ENCODE measurements around the gene C10orf120. TPM values are rescaled to one million over a fixed set of nuclear protein-coding genes. Genes with fewer than 3 reads are reported as not detected.

The C10orf120 gene
- total RNA-seq, 1 donor from 2014 or later, result not detected

GRCh38 chr10:122669842-122670241 lies 29.8 kb downstream of the C10orf120 start:
- no peak overlapping the region for H3K27ac ChIP-seq
- no peak for TF ChIP-seq CTCF (IDR thresholded peaks at IDR 0.05)
- no peaks in the 10 kb centered on the region for H3K27me3 ChIP-seq
- no peaks in the 10 kb centered on the region for H3K4me1 ChIP-seq
- no peak overlapping the region for H3K4me3 ChIP-seq
- H3K9me3 ChIP-seq, result no peaks in the 10 kb centered on the region
- no peak for DNase-seq (ENCODE audit: low spot score in 2 of 2)
- H3K36me3 ChIP-seq, result no peaks in the 10 kb centered on the region
- intact Hi-C loops (cut with DNase I), result no loop called here

- H3K4me3 ChIP-seq, result no peak overlapping the region
- no peaks in the 10 kb centered on the region for H3K4me1 ChIP-seq
- intact Hi-C loops (cut with DNase I), result no loop called here
- no peak for DNase-seq (ENCODE audit: low spot score in 2 of 2)
- no peak overlapping the region for H3K27ac ChIP-seq
- H3K36me3 ChIP-seq, result no peaks in the 10 kb centered on the region
- TF ChIP-seq CTCF (IDR thresholded peaks at IDR 0.05), result no peak
- H3K27me3 ChIP-seq, result no peaks in the 10 kb centered on the region
- H3K9me3 ChIP-seq, result no peaks in the 10 kb centered on the region
Measured at GRCh38 chr10:122669045-122669444, 30.6 kb downstream of the C10orf120 start.

GRCh38 chr10:122665946-122666345 lies 33.7 kb downstream of the C10orf120 start:
- DNase-seq (ENCODE audit: low spot score in 2 of 2), result no peak
- H3K9me3 ChIP-seq, result no peaks in the 10 kb centered on the region
- intact Hi-C loops (cut with DNase I), result no loop called here
- no peak overlapping the region for H3K27ac ChIP-seq
- TF ChIP-seq CTCF (IDR thresholded peaks at IDR 0.05), result no peak
- no peak overlapping the region for H3K4me3 ChIP-seq
- no peaks in the 10 kb centered on the region for H3K36me3 ChIP-seq
- H3K4me1 ChIP-seq, result no peaks in the 10 kb centered on the region
- H3K27me3 ChIP-seq, result no peaks in the 10 kb centered on the region

- H3K27ac ChIP-seq, result no peak overlapping the region
- intact Hi-C loops (cut with DNase I), result no loop called here
- no peaks in the 10 kb centered on the region for H3K27me3 ChIP-seq
- no peak overlapping the region for H3K4me3 ChIP-seq
- no peaks in the 10 kb centered on the region for H3K4me1 ChIP-seq
- no peaks in the 10 kb centered on the region for H3K9me3 ChIP-seq
- H3K36me3 ChIP-seq, result no peaks in the 10 kb centered on the region
- no peak for TF ChIP-seq CTCF (IDR thresholded peaks at IDR 0.05)
- no peak for DNase-seq (ENCODE audit: low spot score in 2 of 2)
Measured at GRCh38 chr10:122665329-122665860, 34.3 kb downstream of the C10orf120 start.

- Histone ChIP-seq H3K4me1 (no peaks in the 10 kb centered on the region), H3K36me3 (no peaks in the 10 kb centered on the region), H3K9me3 (no peaks in the 10 kb centered on the region), H3K27ac (no peak overlapping the region), H3K4me3 (no peak overlapping the region), H3K27me3 (no peaks in the 10 kb centered on the region)
- intact Hi-C loops (cut with DNase I), result no loop called here
- DNase-seq (ENCODE audit: low spot score in 2 of 2), result no peak
- TF ChIP-seq CTCF (IDR thresholded peaks at IDR 0.05), result no peak
Measured at GRCh38 chr10:122664501-122664900, 35.1 kb downstream of the C10orf120 start.
